CD4-positive, alpha-beta T cell (primary cell): ENCODE measurements around the gene CLEC11A. TPM values are rescaled to one million over a fixed set of nuclear protein-coding genes. Genes with fewer than 3 reads are reported as not detected.

ENCODE experiments used
- ATAC-seq: fragments of 200-7000 bp; cut with Tn5 transposase; one replicate; pipeline ENCODE4 v1.10.0; 2022; ENCODE audit warnings: mild to moderate bottlenecking; ENCODE audit not compliant: poor library complexity
- CTCF ChIA-PET: fragments of 350-600 bp; sonication (Branson Sonifier 250); formaldehyde crosslinking; loops from one replicate; lab custom pipeline; 2021; ENCODE audit warnings: antibody characterized with exemption, inconsistent platforms; lab: Charles Lee
- POLR2A ChIA-PET: fragments of 350-600 bp; sonication (Branson Sonifier 250); formaldehyde crosslinking; loops from one replicate; lab custom pipeline; 2021; ENCODE audit warnings: antibody characterized with exemption, inconsistent platforms; lab: Charles Lee
- DNase-seq, 14 experiments: peaks; one replicate each; pipeline ENCODE4 v3.0.0-alpha.2; 2013 to 2020; ENCODE audit warnings: mixed read lengths in 2 of 14
- H3K27ac ChIP-seq, 2 donors: one replicate each; pipeline versions ENCODE4 v1.5.1 to v1.7.0; 2013; ENCODE audit warnings: low read length in 2 of 2, low read depth in 1 of 2, mild to moderate bottlenecking in 1 of 2
- H3K27me3 ChIP-seq, 2 experiments: 1 replicate in 1 of 2; 2 replicates in 1 of 2; pipeline versions ENCODE4 v1.6.1 to v1.7.0; 2013; ENCODE audit warnings: low read length in 2 of 2, control low read depth in 1 of 2, mild to moderate bottlenecking in 1 of 2, moderate library complexity in 1 of 2; ENCODE audit not compliant: insufficient read depth in 2 of 2, control insufficient read depth in 1 of 2
- H3K36me3 ChIP-seq: one replicate; pipeline ENCODE4 v1.6.1; 2013; ENCODE audit warnings: low read length, control low read depth; ENCODE audit not compliant: insufficient read depth
- H3K4me1 ChIP-seq: one replicate; pipeline ENCODE4 v1.6.1; 2013; ENCODE audit warnings: low read length, control low read depth; ENCODE audit not compliant: insufficient read depth
- H3K4me3 ChIP-seq: one replicate; pipeline ENCODE4 v1.5.1; 2013; ENCODE audit warnings: mild to moderate bottlenecking, low read length, moderate library complexity
- H3K9me3 ChIP-seq, 2 experiments: 1 replicate in 1 of 2; 2 replicates in 1 of 2; pipeline versions ENCODE4 v1.6.1 to v1.7.0; 2013; ENCODE audit warnings: low read length in 2 of 2, mild to moderate bottlenecking in 2 of 2, control low read depth in 1 of 2, moderate library complexity in 1 of 2; ENCODE audit not compliant: control insufficient read depth in 1 of 2, insufficient read depth in 1 of 2
- H3K27ac Mint-ChIP-seq: one replicate; pipeline ENCODE4 v1.8.0; 2020; ENCODE audit warnings: mixed read lengths
- H3K27me3 Mint-ChIP-seq: one replicate; pipeline ENCODE4 v1.8.0; 2021; ENCODE audit warnings: mixed read lengths
- H3K36me3 Mint-ChIP-seq: one replicate; pipeline ENCODE4 v1.8.0; 2021; ENCODE audit warnings: low read depth, mixed read lengths
- H3K4me1 Mint-ChIP-seq: one replicate; pipeline ENCODE4 v1.8.0; 2021; ENCODE audit warnings: low read depth, mixed read lengths
- H3K4me3 Mint-ChIP-seq: one replicate; pipeline ENCODE4 v1.8.0; 2020; ENCODE audit warnings: mild to moderate bottlenecking, mixed read lengths
- H3K9me3 Mint-ChIP-seq: one replicate; pipeline ENCODE4 v1.8.0; 2020; ENCODE audit warnings: mixed read lengths
- CTCF ChIP-seq: fragments of 200-600 bp; IDR thresholded peaks from one replicate; pipeline ENCODE4 v1.8.0; 2022; ENCODE audit warnings: antibody characterized with exemption, mild to moderate bottlenecking
- intact Hi-C, 2 experiments: fragments of 100-400 bp; cut with DNase I in 1 of 2; cut with micrococcal nuclease in 1 of 2; formaldehyde crosslinking; loops; one replicate each; pipeline versions ENCODE4 v1.15.1 to v1.9.0; 2023 to 2025; cut with DNase I, micrococcal nuclease
- total RNA-seq, 174 experiments: library from RNA in 2 of 174; stranded (reverse) in 2 of 174; gene quantifications; one replicate each; pipeline ENCODE4 v1.2.3 and lab custom pipeline; 2021 to 2026

Gene CLEC11A
- total RNA-seq, 2 experiments from 2014 or later, result 3.1 to 3.3 TPM

- Histone ChIP-seq H3K36me3 (no peaks in the 10 kb centered on the region), H3K27ac (no peak overlapping the region), H3K4me3 (no peak overlapping the region), H3K9me3 (peaks cover 0 to 44% of the 10 kb centered on the region in 2 experiments), H3K4me1 (peaks cover 11% of the 10 kb centered on the region), H3K27me3 (peaks cover 30 to 70% of the 10 kb centered on the region in 2 experiments)
- DNase-seq (no peak), ATAC-seq (no peak)
- no peak overlapping the region for H3K27ac Mint-ChIP-seq
- peaks cover 75% of the 10 kb centered on the region for H3K27me3 Mint-ChIP-seq
- no peaks in the 10 kb centered on the region for H3K36me3 Mint-ChIP-seq
- TF ChIP-seq CTCF, result no peak
- ChIA-PET CTCF (no interaction called here), POLR2A (no interaction called here)
- intact Hi-C loops, result no loop called here
- H3K4me1 Mint-ChIP-seq, result peaks cover 26% of the 10 kb centered on the region
- H3K4me3 Mint-ChIP-seq, result no peak overlapping the region
- no peaks in the 10 kb centered on the region for H3K9me3 Mint-ChIP-seq
Observed at GRCh38 chr19:50719119-50719435, 4.1 kb upstream of the CLEC11A start.

- no peak for TF ChIP-seq CTCF
- no peaks in the 10 kb centered on the region for H3K36me3 ChIP-seq
- no peak for ATAC-seq
- H3K4me3 ChIP-seq, result no peak within 1 kb of the TSS
- peaks cover 31 to 71% of the 10 kb centered on the region in 2 experiments for H3K27me3 ChIP-seq
- H3K9me3 ChIP-seq, result peaks cover 0 to 46% of the 10 kb centered on the region in 2 experiments
- intact Hi-C loops, result no loop called here
- Mint-ChIP-seq H3K4me3 (peak within 1 kb of the TSS; percentile 78), H3K27ac (no peak within 1 kb of the TSS), H3K27me3 (peaks cover 73% of the 10 kb centered on the region), H3K9me3 (no peaks in the 10 kb centered on the region), H3K36me3 (no peaks in the 10 kb centered on the region), H3K4me1 (peaks cover 29% of the 10 kb centered on the region)
- DNase-seq, result no peak
- H3K27ac ChIP-seq, result no peak within 1 kb of the TSS
- ChIA-PET CTCF (no interaction called here), POLR2A (no interaction called here)
- H3K4me1 ChIP-seq, result peaks cover 16% of the 10 kb centered on the region
Observed at GRCh38 chr19:50719566-50719965, 3.6 kb upstream of the CLEC11A start, which contains the start of gene SHANK1. TSS of gene SHANK1 (minus strand) at chr19:50719802. CDS start at chr19:50716919, 2,883 bp downstream.

GRCh38 chr19:50720181-50720920 is 2.8 kb upstream of the CLEC11A start:
- Histone ChIP-seq H3K36me3 (no peaks in the 10 kb centered on the region), H3K4me3 (no peak overlapping the region), H3K9me3 (peaks cover 0 to 53% of the 10 kb centered on the region in 2 experiments), H3K27me3 (peaks cover 31 to 65% of the 10 kb centered on the region in 2 experiments), H3K4me1 (peaks cover 22% of the 10 kb centered on the region), H3K27ac (no peak overlapping the region)
- DNase-seq (no peak), ATAC-seq (no peak)
- TF ChIP-seq CTCF, result no peak
- peaks cover 68% of the 10 kb centered on the region for H3K27me3 Mint-ChIP-seq
- ChIA-PET POLR2A (no interaction called here), CTCF (no interaction called here)
- H3K36me3 Mint-ChIP-seq, result no peaks in the 10 kb centered on the region
- peak overlapping the region; percentile 78 for H3K4me3 Mint-ChIP-seq
- H3K9me3 Mint-ChIP-seq, result no peaks in the 10 kb centered on the region
- no peak overlapping the region for H3K27ac Mint-ChIP-seq
- intact Hi-C loops, result loop anchor here in 1 of 2 experiments (5.0 to 10.0 kb wide), 2 partner anchors 87 to 386 kb away; no protein-coding TSS in a partner anchor
- H3K4me1 Mint-ChIP-seq, result peaks cover 32% of the 10 kb centered on the region
